H1 (cell line): ENCODE results near the gene INAVA. TPM values are rescaled to one million over a fixed set of nuclear protein-coding genes. Genes with fewer than 3 reads are reported as not detected.

Experiments
- CTCF ChIA-PET: fragments of 300-600 bp; sonication (Branson Sonifier 250); formaldehyde crosslinking; loops from one replicate; lab custom pipeline; 2021; ENCODE audit not compliant: partially characterized antibody; lab: Charles Lee
- POLR2A ChIA-PET: fragments of 300-600 bp; sonication (Branson Sonifier 250); formaldehyde crosslinking; loops from one replicate; lab custom pipeline; 2021; ENCODE audit warnings: inconsistent platforms; ENCODE audit not compliant: partially characterized antibody; lab: Charles Lee
- DNase-seq, 2 experiments: peaks; one replicate each; pipeline versions ENCODE4 v3.0.0 to v3.0.0-alpha.2; 2010 to 2022; ENCODE audit warnings: low spot score in 2 of 2, low read depth in 1 of 2, mixed read lengths in 1 of 2
- FAIRE-seq: peaks from 2 replicates; lab custom pipeline; 2011; peaks lifted over from hg19 to GRCh38; lab: Jason Lieb, UNC
- H2AFZ ChIP-seq: 2 replicates; pipeline ENCODE4 v1.8.1; 2012; ENCODE audit warnings: low read length, inconsistent platforms
- H2AK5ac ChIP-seq: 2 replicates; pipeline ENCODE4 v1.6.1; 2013; ENCODE audit warnings: low read depth, low read length
- H2BK120ac ChIP-seq: replicated peaks from 2 replicates; pipeline ENCODE3; 2013; ENCODE audit warnings: low read depth, low read length, inconsistent platforms
- H2BK12ac ChIP-seq: 2 replicates; pipeline ENCODE4 v1.6.1; 2013; ENCODE audit warnings: low read depth, low read length
- H2BK15ac ChIP-seq: 2 replicates; pipeline ENCODE4 v1.6.1; 2013; ENCODE audit warnings: low read length
- H2BK20ac ChIP-seq: 2 replicates; pipeline ENCODE4 v1.6.1; 2013; ENCODE audit warnings: low read length
- H2BK5ac ChIP-seq: 2 replicates; pipeline ENCODE4 v1.6.1; 2013; ENCODE audit warnings: low read depth, low read length
- H3K14ac ChIP-seq: 2 replicates; pipeline ENCODE4 v1.6.1; 2013; ENCODE audit warnings: inconsistent platforms; ENCODE audit not compliant: insufficient read length
- H3K18ac ChIP-seq: 2 replicates; pipeline ENCODE4 v1.6.1; 2013; ENCODE audit warnings: low read length; ENCODE audit errors: extremely low read depth
- H3K23ac ChIP-seq: 2 replicates; pipeline ENCODE4 v1.6.1; 2013; ENCODE audit warnings: inconsistent platforms; ENCODE audit not compliant: insufficient read length
- H3K23me2 ChIP-seq: 2 replicates; pipeline ENCODE4 v1.6.1; 2013; ENCODE audit warnings: low read depth, low read length
- H3K27ac ChIP-seq: 2 replicates; pipeline ENCODE4 v1.6.1; 2011; ENCODE audit warnings: low read depth, low read length, inconsistent platforms
- H3K27me3 ChIP-seq, 4 experiments: replicated peaks in 1 of 4; 1 replicate in 1 of 4; 2 replicates in 3 of 4; pipeline versions ENCODE4 v1.6.1 to v1.8.1; 2011 to 2013; ENCODE audit warnings: low read length in 3 of 4, mild to moderate bottlenecking in 3 of 4, inconsistent platforms in 2 of 4, mixed read lengths in 2 of 4, moderate library complexity in 1 of 4; ENCODE audit not compliant: control insufficient read depth in 3 of 4, insufficient read depth in 3 of 4; ENCODE audit errors: extremely low read depth in 1 of 4
- H3K36me3 ChIP-seq, 4 experiments: 2 replicates each; pipeline versions ENCODE4 v1.6.1 to v1.8.1; 2011 to 2013; ENCODE audit warnings: mild to moderate bottlenecking in 4 of 4, low read length in 3 of 4, moderate library complexity in 2 of 4, control low read depth in 1 of 4, inconsistent platforms in 1 of 4; ENCODE audit not compliant: insufficient read depth in 4 of 4, control insufficient read depth in 2 of 4
- H3K4ac ChIP-seq: replicated peaks from 2 replicates; pipeline ENCODE3; 2013; ENCODE audit warnings: low read length, low read depth, mixed read lengths, inconsistent platforms; ENCODE audit not compliant: insufficient read length
- H3K4me1 ChIP-seq, 4 experiments: replicated peaks in 1 of 4; 1 replicate in 1 of 4; 2 replicates in 3 of 4; pipeline versions ENCODE4 v1.6.1 to v1.8.1; 2011 to 2013; ENCODE audit warnings: low read length in 3 of 4, inconsistent platforms in 2 of 4, mixed read lengths in 1 of 4; ENCODE audit not compliant: insufficient read depth in 4 of 4, control insufficient read depth in 3 of 4
- H3K4me2 ChIP-seq, 2 experiments: 2 replicates each; pipeline versions ENCODE4 v1.6.1 to v1.8.1; 2011 to 2013; ENCODE audit warnings: low read depth in 2 of 2, low read length in 2 of 2, control low read depth in 1 of 2, inconsistent platforms in 1 of 2, mild to moderate bottlenecking in 1 of 2; ENCODE audit not compliant: insufficient read depth in 1 of 2
- H3K4me3 ChIP-seq, 4 experiments: fragments of 200-600, 300-600 bp in 1 of 4; sonication (generic), shearing (Covaris generic), sonication (Bioruptor Twin) in 1 of 4; 2 replicates each; pipeline versions ENCODE4 v1.5.1 to v1.8.1; 2011 to 2016; ENCODE audit warnings: low read length in 4 of 4, low read depth in 3 of 4, control low read depth in 2 of 4, inconsistent platforms in 2 of 4, mild to moderate bottlenecking in 2 of 4, mixed read lengths in 1 of 4, moderate library complexity in 1 of 4; ENCODE audit not compliant: insufficient read depth in 2 of 4; ENCODE audit errors: extremely low read depth in 1 of 4
- H3K56ac ChIP-seq: replicated peaks from 2 replicates; pipeline ENCODE3; 2013; ENCODE audit warnings: low read depth, mild to moderate bottlenecking, mixed read lengths, low read length, inconsistent platforms; ENCODE audit not compliant: insufficient read length
- H3K79me1 ChIP-seq: 2 replicates; pipeline ENCODE4 v1.6.1; 2013; ENCODE audit warnings: low read depth, low read length, control low read depth
- H3K79me2 ChIP-seq, 2 experiments: 2 replicates each; pipeline versions ENCODE4 v1.6.1 to v1.8.1; 2012 to 2013; ENCODE audit warnings: low read length in 2 of 2, mild to moderate bottlenecking in 2 of 2, inconsistent platforms in 1 of 2; ENCODE audit not compliant: insufficient read depth in 2 of 2, control insufficient read depth in 1 of 2
- H3K9ac ChIP-seq, 4 experiments: replicated peaks in 1 of 4; 1 replicate in 1 of 4; 2 replicates in 3 of 4; pipeline versions ENCODE4 v1.6.1 to v1.8.1; 2011 to 2013; ENCODE audit warnings: low read depth in 3 of 4, low read length in 3 of 4, control low read depth in 2 of 4, mild to moderate bottlenecking in 2 of 4, moderate library complexity in 2 of 4, inconsistent platforms in 1 of 4; ENCODE audit errors: extremely low read depth in 1 of 4
- H3K9me3 ChIP-seq, 2 experiments: 2 replicates each; pipeline versions ENCODE4 v1.6.1 to v1.8.1; 2012 to 2013; ENCODE audit warnings: mild to moderate bottlenecking in 2 of 2, moderate library complexity in 2 of 2, control low read depth in 1 of 2, inconsistent platforms in 1 of 2, low read depth in 1 of 2, low read length in 1 of 2, mixed read lengths in 1 of 2; ENCODE audit not compliant: insufficient read depth in 2 of 2
- H4K20me1 ChIP-seq, 2 experiments: replicated peaks in 1 of 2; 2 replicates each; pipeline versions ENCODE3 to v1.8.1; 2011 to 2013; ENCODE audit warnings: inconsistent platforms in 2 of 2, low read length in 2 of 2, mild to moderate bottlenecking in 1 of 2; ENCODE audit not compliant: insufficient read depth in 2 of 2, control insufficient read depth in 1 of 2
- H4K5ac ChIP-seq: 2 replicates; pipeline ENCODE4 v1.6.1; 2013; ENCODE audit warnings: low read length, low read depth, mixed read lengths, inconsistent platforms; ENCODE audit not compliant: insufficient read length
- H4K8ac ChIP-seq: 2 replicates; pipeline ENCODE4 v1.8.0; 2013; ENCODE audit warnings: mild to moderate bottlenecking, moderate library complexity, low read length, inconsistent platforms; ENCODE audit not compliant: insufficient read depth; ENCODE audit errors: extremely low read depth
- H4K91ac ChIP-seq: replicated peaks from 2 replicates; pipeline ENCODE3; 2013; ENCODE audit warnings: low read length, mixed read lengths, inconsistent platforms; ENCODE audit not compliant: insufficient read length
- RAD21 ChIP-seq, 2 experiments: IDR thresholded peaks in 1 of 2; conservative IDR thresholded peaks in 1 of 2; 2 replicates each; pipeline ENCODE4 v1.6.1; 2011; ENCODE audit warnings: low read depth in 2 of 2, low read length in 2 of 2, improper control_type of control experiment in 1 of 2, inconsistent platforms in 1 of 2, mild to moderate bottlenecking in 1 of 2, moderate library complexity in 1 of 2
- SIX5 ChIP-seq: IDR thresholded peaks from 2 replicates; pipeline ENCODE4 v1.6.1; 2011; ENCODE audit warnings: mild to moderate bottlenecking, low read depth, low read length
- WGBS, 2 experiments: shearing (Covaris generic) in 1 of 2; methylation state at CpG; one replicate each; pipeline versions ENCODE4 v1.1.6 to v1.1.7; 2013 to 2015; ENCODE audit warnings: low lambda C conversion rate in 2 of 2, mixed read lengths in 2 of 2, inconsistent platforms in 1 of 2, low coverage in 1 of 2, missing lambda C conversion rate in 1 of 2; ENCODE audit not compliant: insufficient replicate concordance in 2 of 2, insufficient coverage in 1 of 2, insufficient read length in 1 of 2; ENCODE audit errors: extremely low coverage in 1 of 2, missing lambda C conversion rate in 1 of 2; 5-methylcytosine and 5-hydroxymethylcytosine counted together
- polyA plus RNA-seq, 7 experiments: library from polyadenylated mRNA; depleted of rRNA in 3 of 7; stranded (reverse) in 5 of 7; unstranded in 2 of 7; fragments of >200 nt in 5 of 7; fragments of 200-250 nt in 2 of 7; gene quantifications; 1 replicate in 5 of 7; 2 replicates in 1 of 7; 4 replicates in 1 of 7; pipeline versions ENCODE4 v1.2.1 to v1.2.3, GENCODE V29; 2011 to 2013; ENCODE audit warnings: missing spikeins in 2 of 7, mixed read lengths in 2 of 7
- total RNA-seq: library from RNA; stranded (reverse); fragmentation: NEBNext Ultra II Directional; extraction: Animal tissue kit (Norgen Biotek cat#: 25700); gene quantifications from 2 replicates; pipeline ENCODE4 v1.2.1, GENCODE V29; 2021

Gene INAVA
- total and polyA plus RNA-seq, 2 of the 8 experiments (the other 6 are each of a cell fraction or from before 2014, with no cell fraction given), result 46.8 to 49.3 TPM

DNA sequence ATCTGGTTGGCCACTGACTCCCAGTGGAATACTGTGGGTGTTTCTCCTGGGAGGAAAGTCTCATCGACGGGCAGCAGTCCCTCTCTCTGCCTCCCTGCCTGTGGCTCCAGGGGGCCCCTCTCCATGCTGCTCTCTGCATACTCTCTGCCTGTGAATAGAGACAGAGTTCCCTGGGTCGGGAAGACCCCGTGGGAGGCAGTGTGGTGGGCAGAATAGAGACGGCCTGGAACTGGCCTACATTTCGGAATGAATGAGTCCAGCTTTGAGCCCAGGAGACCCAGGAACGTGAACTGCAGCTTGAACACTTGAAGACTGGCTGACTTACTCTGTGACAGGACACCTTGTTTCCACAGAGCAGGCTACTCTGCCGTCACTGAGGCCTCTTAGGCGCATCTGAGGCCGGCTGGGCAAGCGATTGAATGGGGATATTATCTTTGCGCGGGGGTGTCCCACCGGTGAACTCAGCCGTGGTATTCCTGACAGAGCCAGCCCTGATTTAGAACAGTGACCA lies 64.8 kb downstream of the INAVA start:
- TF ChIP-seq RAD21 (IDR thresholded peaks at IDR 0.05 in 1 of 2, conservative IDR thresholded peaks at IDR 0.05 in 1 of 2; ENCODE audit: low read depth in 2 of 2, low read length in 2 of 2) (peak in 1 of 2 experiments; percentile 2; a peak in 1 of 4 replicates), SIX5 (no peak)
- no peak overlapping the region for H3K23ac ChIP-seq
- H3K4ac ChIP-seq, result no peak overlapping the region
- H3K79me2 ChIP-seq, result no peaks in the 10 kb centered on the region
- FAIRE-seq (no peak), DNase-seq (no peak)
- H3K4me1 ChIP-seq, result peaks cover 0 to 3% (median under 1%) of the 10 kb centered on the region in 4 experiments; a peak in 2 of 7 replicates
- H3K14ac ChIP-seq, result no peak overlapping the region
- H2BK12ac ChIP-seq, result no peak overlapping the region
- ChIA-PET POLR2A (interaction anchor here (1.3 kb wide), 1 partner anchor 67 kb away, joined by 3 read pairs; no protein-coding TSS in a partner anchor), CTCF (interaction anchor here (0.8 to 3.3 kb wide), 7 partner anchors 11 to 73 kb away, joined by 3 to 19 read pairs (median 4); no protein-coding TSS in a partner anchor)
- peak overlapping the region; percentile 12; the same call in 1 of the 2 replicates for H4K8ac ChIP-seq
- H2BK15ac ChIP-seq, result no peak overlapping the region
- H3K36me3 ChIP-seq, result no peaks in the 10 kb centered on the region
- no peak overlapping the region for H2BK120ac ChIP-seq
- no peak overlapping the region for H3K18ac ChIP-seq
- H3K4me3 ChIP-seq, result no peak overlapping the region
- no peaks in the 10 kb centered on the region for H3K9me3 ChIP-seq
- no peaks in the 10 kb centered on the region for H3K27me3 ChIP-seq
- no peak overlapping the region for H3K56ac ChIP-seq
- no peak overlapping the region for H4K91ac ChIP-seq
- no peak overlapping the region for H3K27ac ChIP-seq
- H4K20me1 ChIP-seq, result no peaks in the 10 kb centered on the region
- H2BK20ac ChIP-seq, result no peak overlapping the region
- no peak overlapping the region for H4K5ac ChIP-seq
- H2AK5ac ChIP-seq, result no peak overlapping the region
- H2AFZ ChIP-seq, result 0 out of 2 replicates have a peak overlapping the region, but pooled peaks have one; percentile 30
- no peak overlapping the region for H3K9ac ChIP-seq
- no peaks in the 10 kb centered on the region for H3K23me2 ChIP-seq
- no peak overlapping the region for H2BK5ac ChIP-seq
- H3K4me2 ChIP-seq, result no peak overlapping the region
- WGBS, 2 experiments, result 88% methylated on average over 15 of the region's 15 CpGs; no CpG with 5 or more reads in 1 of the 2 experiments
- H3K79me1 ChIP-seq, result no peaks in the 10 kb centered on the region
